HG02981 (cell line): ENCODE results near the gene KRTAP21-3.
"Not testable (repeated sequence)": the region's sequence is repeated elsewhere in the genome, so short reads cannot be mapped to it uniquely, and the experiment has no call there.

Source experiments
- ATAC-seq: cut with Tn5 transposase; IDR thresholded peaks from one replicate; pipeline ENCODE4 v1.9.1; 2021; ENCODE audit warnings: mild to moderate bottlenecking, moderate library complexity; ENCODE audit not compliant: unreplicated experiment

KRTAP21-3 gene

GRCh38 chr21:30718239-30718909 is at the start of gene KRTAP21-3:
Gene KRTAP21-3, minus strand, starts transcription at chr21:30718777. Its CDS starts 18 bp downstream, at chr21:30718759.
- ATAC-seq, result no peak

GRCh38 chr21:30760776-30761175 is 42.2 kb upstream of the KRTAP21-3 start:
- ATAC-seq, result no peak

- no peak for ATAC-seq
These were observed 39.7 kb upstream of the KRTAP21-3 start for GRCh38 chr21:30758306-30758705.

GRCh38 chr21:30755328-30755727 is 36.8 kb upstream of the KRTAP21-3 start, which contains the start of gene KRTAP21-1:
Gene KRTAP21-1, minus strand, starts transcription at chr21:30755428. Its CDS starts 50 bp downstream, at chr21:30755378.
- ATAC-seq, result not testable (repeated sequence)

GRCh38 chr21:30747159-30747558 is 28.6 kb upstream of the KRTAP21-3 start, which contains the start of gene KRTAP21-2:
Gene KRTAP21-2, minus strand, starts transcription at chr21:30747259. Its CDS starts 57 bp downstream, at chr21:30747202.
- ATAC-seq, result no peak

- no peak for ATAC-seq
These were observed 21.9 kb upstream of the KRTAP21-3 start for GRCh38 chr21:30740462-30740861.

GRCh38 chr21:30733026-30733425 is 14.4 kb upstream of the KRTAP21-3 start:
- ATAC-seq, result no peak

GRCh38 chr21:30726726-30727125 is 8.1 kb upstream of the KRTAP21-3 start:
- no peak for ATAC-seq

GRCh38 chr21:30719401-30719800 is 824 bp upstream of the KRTAP21-3 start:
- ATAC-seq, result no peak

- no peak for ATAC-seq
These were observed 1.5 kb downstream of the KRTAP21-3 start for GRCh38 chr21:30717105-30717504.

GRCh38 chr21:30714946-30715345 is 3.6 kb downstream of the KRTAP21-3 start:
- ATAC-seq, result no peak

GRCh38 chr21:30714456-30714855 is 4.1 kb downstream of the KRTAP21-3 start:
- ATAC-seq, result no peak

- ATAC-seq, result no peak
These were observed 4.8 kb downstream of the KRTAP21-3 start for GRCh38 chr21:30713766-30714165.

GRCh38 chr21:30710499-30710898 is 8.1 kb downstream of the KRTAP21-3 start:
- no peak for ATAC-seq

- ATAC-seq, result no peak
These were observed 11.2 kb downstream of the KRTAP21-3 start for GRCh38 chr21:30707409-30707808.

- ATAC-seq, result no peak
These were observed 22.6 kb downstream of the KRTAP21-3 start for GRCh38 chr21:30695956-30696355.

- ATAC-seq, result no peak
These were observed 28.8 kb downstream of the KRTAP21-3 start for GRCh38 chr21:30689822-30690221.

- ATAC-seq, result no peak
These were observed 34.1 kb downstream of the KRTAP21-3 start for GRCh38 chr21:30684506-30684905.

- no peak for ATAC-seq
These were observed 38.0 kb downstream of the KRTAP21-3 start for GRCh38 chr21:30680586-30680985.

- ATAC-seq, result no peak
These were observed 41.8 kb downstream of the KRTAP21-3 start for GRCh38 chr21:30676737-30677136.

GRCh38 chr21:30674312-30674711 is 44.3 kb downstream of the KRTAP21-3 start:
- no peak for ATAC-seq

GRCh38 chr21:30672985-30673650 is 45.5 kb downstream of the KRTAP21-3 start:
- ATAC-seq, result no peak
